ENCODE measurements around the gene SHROOM3. TPM values are rescaled to one million over a fixed set of nuclear protein-coding genes. Genes with fewer than 3 reads are reported as not detected.

The SHROOM3 gene
- total RNA-seq, 1 experiment from 2014 or later, result 27.6 TPM

- TF ChIP-seq, protein P1, sequence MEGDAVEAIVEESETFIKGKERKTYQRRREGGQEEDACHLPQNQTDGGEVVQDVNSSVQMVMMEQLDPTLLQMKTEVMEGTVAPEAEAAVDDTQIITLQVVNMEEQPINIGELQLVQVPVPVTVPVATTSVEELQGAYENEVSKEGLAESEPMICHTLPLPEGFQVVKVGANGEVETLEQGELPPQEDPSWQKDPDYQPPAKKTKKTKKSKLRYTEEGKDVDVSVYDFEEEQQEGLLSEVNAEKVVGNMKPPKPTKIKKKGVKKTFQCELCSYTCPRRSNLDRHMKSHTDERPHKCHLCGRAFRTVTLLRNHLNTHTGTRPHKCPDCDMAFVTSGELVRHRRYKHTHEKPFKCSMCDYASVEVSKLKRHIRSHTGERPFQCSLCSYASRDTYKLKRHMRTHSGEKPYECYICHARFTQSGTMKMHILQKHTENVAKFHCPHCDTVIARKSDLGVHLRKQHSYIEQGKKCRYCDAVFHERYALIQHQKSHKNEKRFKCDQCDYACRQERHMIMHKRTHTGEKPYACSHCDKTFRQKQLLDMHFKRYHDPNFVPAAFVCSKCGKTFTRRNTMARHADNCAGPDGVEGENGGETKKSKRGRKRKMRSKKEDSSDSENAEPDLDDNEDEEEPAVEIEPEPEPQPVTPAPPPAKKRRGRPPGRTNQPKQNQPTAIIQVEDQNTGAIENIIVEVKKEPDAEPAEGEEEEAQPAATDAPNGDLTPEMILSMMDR (conservative IDR thresholded peaks at IDR 0.05), result no peak
- no peak overlapping the region for H3K9ac ChIP-seq (ENCODE audit: extremely low read depth, insufficient read length, low read length)
- no peak overlapping the region for H3K23ac ChIP-seq (ENCODE audit: insufficient read length, low read depth, low read length)
- no peak overlapping the region for H2BK120ac ChIP-seq (ENCODE audit: low read depth, low read length, poor library complexity, severe bottlenecking)
- H4K91ac ChIP-seq (ENCODE audit: insufficient read length, low read depth, low read length), result no peak overlapping the region
- H2BK15ac ChIP-seq (ENCODE audit: low read depth, low read length), result no peak overlapping the region
- H3K56ac ChIP-seq (ENCODE audit: insufficient read length, low read depth, low read length), result no peak overlapping the region
- no peak overlapping the region for H3K4me2 ChIP-seq (ENCODE audit: insufficient read depth, insufficient read length, low read length)
- H3K4me3 Mint-ChIP-seq, result no peak overlapping the region
- H4K5ac ChIP-seq (ENCODE audit: insufficient read length, low read depth, low read length), result no peak overlapping the region
- no peaks in the 10 kb centered on the region for H3K36me3 Mint-ChIP-seq (ENCODE audit: insufficient read depth in 1 of 3, low read depth in 3 of 3)
- no peak overlapping the region for H2AK5ac ChIP-seq (ENCODE audit: insufficient read length, low read length)
- H3K4me1 Mint-ChIP-seq, result peaks cover 10 to 11% of the 10 kb centered on the region in 2 experiments
- H2AFZ ChIP-seq (ENCODE audit: low read length), result no peak overlapping the region
- H3K27me3 ChIP-seq (ENCODE audit: insufficient read depth, low read length), result no peaks in the 10 kb centered on the region
- H3K9me3 ChIP-seq (ENCODE audit: control insufficient read depth, low read depth, low read length), result no peaks in the 10 kb centered on the region
- H2BK5ac ChIP-seq (ENCODE audit: insufficient read length, low read length), result no peak overlapping the region
- H3K27me3 Mint-ChIP-seq (ENCODE audit: low read depth), result no peaks in the 10 kb centered on the region; the same call in 1 of the 2 replicates
- no peaks in the 10 kb centered on the region for H3K9me3 Mint-ChIP-seq
- H3K14ac ChIP-seq (ENCODE audit: insufficient read depth, low read length), result no peak overlapping the region
- H2BK12ac ChIP-seq (ENCODE audit: insufficient read length, low read depth, low read length), result no peak overlapping the region
- DNase-seq, result no peak
- no peak overlapping the region for H3T11ph ChIP-seq (ENCODE audit: low read length)
- WGBS (ENCODE audit: extremely low coverage, insufficient read length, low lambda C conversion rate), result no CpG with 5 or more reads among the region's 4 CpGs
- H3K18ac ChIP-seq (ENCODE audit: insufficient read length, low read depth, low read length), result no peak overlapping the region
- no peak overlapping the region for H3K27ac ChIP-seq (ENCODE audit: insufficient read length, low read depth, low read length)
- no peaks in the 10 kb centered on the region for H3K79me2 ChIP-seq (ENCODE audit: insufficient read depth, low read length)
- no peak overlapping the region for H4K8ac ChIP-seq (replicated peaks; ENCODE audit: insufficient read length, low read depth, low read length)
- H3K23me2 ChIP-seq (ENCODE audit: insufficient read length, low read depth, low read length, poor library complexity, severe bottlenecking), result no peaks in the 10 kb centered on the region
- H3K4ac ChIP-seq (ENCODE audit: low read depth, low read length), result no peak overlapping the region
- no peaks in the 10 kb centered on the region for H4K20me1 ChIP-seq (ENCODE audit: control insufficient read depth, insufficient read depth, insufficient read length)
- H3K27ac Mint-ChIP-seq, result no peak overlapping the region
- no peaks in the 10 kb centered on the region; the same call in 1 of the 2 replicates for H3K4me1 ChIP-seq (ENCODE audit: insufficient read depth, low read length)
- H3K79me1 ChIP-seq (ENCODE audit: insufficient read depth, low read depth, low read length, poor library complexity, severe bottlenecking), result no peaks in the 10 kb centered on the region
- H2BK20ac ChIP-seq (ENCODE audit: low read depth, low read length, poor library complexity, severe bottlenecking), result no peak overlapping the region
These were observed 141.8 kb downstream of the SHROOM3 start for GRCh38 chr4:76576824-76577223.
